NCI-H1930 (cell line): ENCODE results near the gene B3GLCT.
"Not testable (repeated sequence)": the region's sequence is repeated elsewhere in the genome, so short reads cannot be mapped to it uniquely, and the experiment has no call there.

Source experiments
- DNase-seq, 2 experiments: peaks; one replicate each; lab custom pipeline; 2025; lab: John Stamatoyannopoulos, UW

B3GLCT gene

GRCh38 chr13:31199849-31200636 is at the start of gene B3GLCT:
TSS of gene B3GLCT (plus strand) at chr13:31199975. CDS start at chr13:31200085, 110 bp downstream.
- DNase-seq, result peak; percentile 57 to 79

GRCh38 chr13:31150315-31150985 is 49.3 kb upstream of the B3GLCT start:
- DNase-seq, result no peak

- DNase-seq, result no peak
Observed at GRCh38 chr13:31151837-31152236, 47.9 kb upstream of the B3GLCT start.

- DNase-seq, result no peak
Observed at GRCh38 chr13:31154939-31155338, 44.8 kb upstream of the B3GLCT start.

- no peak for DNase-seq
Observed at GRCh38 chr13:31159306-31159705, 40.5 kb upstream of the B3GLCT start.

- DNase-seq, result peak in 1 of 2 experiments; percentile 37
Observed at GRCh38 chr13:31160857-31161556, 38.8 kb upstream of the B3GLCT start.

GRCh38 chr13:31161557-31162150 is 38.1 kb upstream of the B3GLCT start, which contains the start of gene HSPH1:
TSS of gene HSPH1 (minus strand) at chr13:31161904. CDS start at chr13:31161582, 322 bp downstream.
- peak; percentile 96 to 99 for DNase-seq

- peak; percentile 98 to 99 for DNase-seq
Observed at GRCh38 chr13:31162151-31163008, 37.4 kb upstream of the B3GLCT start.

GRCh38 chr13:31166591-31166990 is 33.2 kb upstream of the B3GLCT start:
- no peak for DNase-seq

- no peak for DNase-seq
Observed at GRCh38 chr13:31167490-31167889, 32.3 kb upstream of the B3GLCT start.

- DNase-seq, result no peak
Observed at GRCh38 chr13:31168166-31168565, 31.6 kb upstream of the B3GLCT start.

- no peak for DNase-seq
Observed at GRCh38 chr13:31168736-31169135, 31.0 kb upstream of the B3GLCT start.

- DNase-seq, result no peak
Observed at GRCh38 chr13:31172001-31172400, 27.8 kb upstream of the B3GLCT start.

- DNase-seq, result no peak
Observed at GRCh38 chr13:31172535-31172934, 27.2 kb upstream of the B3GLCT start.

- DNase-seq, result no peak
Observed at GRCh38 chr13:31174018-31174417, 25.8 kb upstream of the B3GLCT start.

GRCh38 chr13:31175847-31176532 is 23.8 kb upstream of the B3GLCT start:
- DNase-seq, result no peak

GRCh38 chr13:31177813-31178495 is 21.8 kb upstream of the B3GLCT start:
- not testable (repeated sequence) for DNase-seq

GRCh38 chr13:31179241-31179640 is 20.5 kb upstream of the B3GLCT start:
- DNase-seq, result no peak

- no peak for DNase-seq
Observed at GRCh38 chr13:31179754-31180153, 20.0 kb upstream of the B3GLCT start.

GRCh38 chr13:31182987-31183386 is 16.8 kb upstream of the B3GLCT start:
- DNase-seq, result no peak
